K562 (cell line): Measurements from ENCODE around the gene FSTL4.

Experiments used
- CTCF ChIP-seq, 3 experiments: IDR thresholded peaks in 2 of 3; conservative IDR thresholded peaks in 1 of 3; 2 replicates each; pipeline ENCODE4 v1.5.1; 2011 to 2012; ENCODE audit warnings: low read length in 3 of 3, mild to moderate bottlenecking in 3 of 3, control low read depth in 2 of 3, improper control_type of control experiment in 1 of 3, inconsistent platforms in 1 of 3, low read depth in 1 of 3, mixed read lengths in 1 of 3, moderate library complexity in 1 of 3; ENCODE audit not compliant: insufficient read depth in 2 of 3
- RNF2 ChIP-seq: sonication (generic); IDR thresholded peaks from 2 replicates; pipeline ENCODE4 v1.6.1; 2016
- ZNF121 ChIP-seq: sonication (generic); formaldehyde crosslinking; conservative IDR thresholded peaks from 2 replicates; pipeline ENCODE4 v1.8.0; 2022; ENCODE audit warnings: missing genetic modification reagents
- ZNF274 ChIP-seq: IDR thresholded peaks from 2 replicates; pipeline ENCODE4 v1.6.1; 2011; ENCODE audit warnings: low read depth, mild to moderate bottlenecking, low read length, moderate library complexity, borderline replicate concordance

DNA sequence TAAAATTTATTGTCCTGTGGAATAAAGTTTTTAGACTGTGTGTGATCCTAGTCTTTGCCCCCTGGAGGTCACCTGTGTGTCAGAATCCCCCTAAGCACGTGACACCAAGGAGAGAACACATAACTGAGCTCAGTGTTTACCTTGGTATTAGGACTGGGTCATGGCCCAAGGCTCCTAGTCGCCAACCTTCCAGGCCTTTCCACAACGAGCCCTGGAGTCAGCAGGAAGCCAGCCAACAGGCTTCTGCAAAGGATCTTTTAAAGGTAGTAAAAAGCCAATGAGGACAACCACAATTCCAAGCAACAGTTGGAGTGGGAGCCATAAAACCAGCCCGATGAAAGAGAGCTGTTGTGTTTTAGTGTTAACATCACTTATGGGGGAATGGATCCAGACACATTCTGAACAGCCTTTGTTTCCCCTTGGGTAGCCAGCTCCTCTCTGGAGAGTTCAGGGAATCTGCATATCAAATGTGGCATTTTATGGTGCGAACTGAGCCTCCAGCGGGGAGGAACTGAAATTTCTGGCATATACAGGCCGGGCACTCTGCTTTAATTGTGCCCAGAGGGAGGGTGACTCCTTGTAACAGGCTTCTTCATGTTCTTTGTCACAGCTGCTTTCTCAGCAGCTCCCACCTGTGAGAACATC, 239.9 kb downstream of the FSTL4 start:
- TF ChIP-seq ZNF121 (no peak), CTCF (IDR thresholded peaks at IDR 0.05 in 2 of 3, conservative IDR thresholded peaks at IDR 0.05 in 1 of 3; ENCODE audit: insufficient read depth in 2 of 3, low read depth in 1 of 3, low read length in 3 of 3) (no peak), ZNF274 (no peak), RNF2 (no peak)
